GM12801 (cell line): ENCODE measurements around the gene NDUFS8.

ENCODE experiments used
- TF ChIP-seq, protein P1 (sequence below): IDR thresholded peaks from one replicate; pipeline ENCODE4 v1.5.1; 2011; ENCODE audit warnings: control low read depth; ENCODE audit not compliant: insufficient read length; ENCODE audit errors: extremely low read depth

Gene NDUFS8

GRCh38 chr11:68066742-68067141 lies 36.3 kb downstream of the NDUFS8 start:
- TF ChIP-seq, protein P1, sequence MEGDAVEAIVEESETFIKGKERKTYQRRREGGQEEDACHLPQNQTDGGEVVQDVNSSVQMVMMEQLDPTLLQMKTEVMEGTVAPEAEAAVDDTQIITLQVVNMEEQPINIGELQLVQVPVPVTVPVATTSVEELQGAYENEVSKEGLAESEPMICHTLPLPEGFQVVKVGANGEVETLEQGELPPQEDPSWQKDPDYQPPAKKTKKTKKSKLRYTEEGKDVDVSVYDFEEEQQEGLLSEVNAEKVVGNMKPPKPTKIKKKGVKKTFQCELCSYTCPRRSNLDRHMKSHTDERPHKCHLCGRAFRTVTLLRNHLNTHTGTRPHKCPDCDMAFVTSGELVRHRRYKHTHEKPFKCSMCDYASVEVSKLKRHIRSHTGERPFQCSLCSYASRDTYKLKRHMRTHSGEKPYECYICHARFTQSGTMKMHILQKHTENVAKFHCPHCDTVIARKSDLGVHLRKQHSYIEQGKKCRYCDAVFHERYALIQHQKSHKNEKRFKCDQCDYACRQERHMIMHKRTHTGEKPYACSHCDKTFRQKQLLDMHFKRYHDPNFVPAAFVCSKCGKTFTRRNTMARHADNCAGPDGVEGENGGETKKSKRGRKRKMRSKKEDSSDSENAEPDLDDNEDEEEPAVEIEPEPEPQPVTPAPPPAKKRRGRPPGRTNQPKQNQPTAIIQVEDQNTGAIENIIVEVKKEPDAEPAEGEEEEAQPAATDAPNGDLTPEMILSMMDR = no peak

- TF ChIP-seq, protein P1 = no peak
Observed at GRCh38 chr11:68067991-68068390, 37.5 kb downstream of the NDUFS8 start.

DNA sequence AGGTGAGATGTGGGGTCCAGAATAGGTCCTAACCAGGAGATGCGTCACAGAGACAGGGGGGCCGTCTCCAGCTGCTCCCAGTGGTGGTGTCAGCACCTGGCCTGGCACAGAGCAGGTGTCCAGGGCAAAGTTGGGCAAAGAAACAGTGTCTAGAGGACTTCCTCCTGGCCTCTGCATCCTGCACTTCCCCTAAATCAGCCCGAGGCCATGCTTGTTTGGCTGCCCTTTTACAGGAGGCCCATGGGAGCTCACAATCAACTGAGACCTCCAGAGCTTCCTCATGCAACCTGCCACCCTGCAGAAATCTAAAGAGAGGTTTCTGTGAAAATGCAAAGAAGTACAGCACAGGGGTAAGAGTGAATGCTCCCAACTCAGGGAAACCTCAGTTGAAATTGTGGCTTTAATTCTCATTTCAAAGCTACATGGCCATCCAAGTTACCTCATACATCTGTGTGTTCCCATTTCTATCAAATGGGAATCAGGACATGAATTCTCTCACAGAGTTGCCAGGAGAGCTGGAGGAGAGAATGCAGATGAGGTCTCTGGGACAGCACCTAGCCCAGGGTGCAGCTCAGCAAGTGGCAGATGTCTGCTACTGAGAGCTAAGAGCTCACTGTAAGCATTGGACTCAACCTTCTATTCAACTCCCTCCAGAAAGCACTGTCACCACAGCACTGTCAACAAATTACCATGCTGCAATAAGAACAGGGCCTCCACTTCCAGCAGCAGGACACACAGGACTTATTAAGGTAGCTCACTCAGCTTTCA lies 41.0 kb downstream of the NDUFS8 start:
- TF ChIP-seq, protein P1 = no peak

DNA sequence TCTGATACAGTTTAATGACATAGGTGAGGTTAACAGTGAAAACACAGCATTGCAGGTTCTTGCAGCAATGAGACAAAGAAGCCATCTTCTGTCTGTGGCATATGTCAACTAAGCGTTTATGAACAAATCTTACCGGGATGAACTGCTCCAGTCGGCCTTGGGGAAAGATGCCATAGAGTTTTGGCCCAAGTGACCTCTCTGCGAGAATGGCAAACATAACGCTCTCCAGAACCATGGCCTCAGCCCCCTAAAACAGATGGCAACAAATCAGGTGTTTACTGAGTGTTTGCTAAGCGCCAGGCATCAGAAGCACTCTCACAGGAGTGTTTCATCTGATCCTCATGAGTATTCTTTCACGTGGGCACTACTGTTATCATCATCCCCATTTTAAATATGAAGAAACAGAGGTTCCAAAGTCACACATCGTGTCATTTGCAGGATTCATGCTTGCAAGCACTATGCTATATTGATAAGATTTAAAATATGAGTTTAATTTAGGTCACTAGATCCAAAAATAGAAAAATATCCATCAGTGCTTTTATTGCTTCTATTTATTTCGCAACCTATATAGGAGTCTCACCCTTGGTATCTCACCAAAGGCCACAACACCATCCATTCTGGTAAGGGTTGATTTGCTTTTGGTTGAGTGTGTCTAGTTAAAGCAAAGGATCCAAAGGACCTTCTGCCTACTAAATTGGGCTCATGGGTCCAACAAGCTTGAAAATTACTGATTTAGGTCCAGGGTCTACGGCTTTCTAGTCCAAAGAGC lies 44.3 kb downstream of the NDUFS8 start:
- TF ChIP-seq, protein P1 = no peak

GRCh38 chr11:68076371-68077042 lies 46.0 kb downstream of the NDUFS8 start:
- TF ChIP-seq, protein P1 = no peak

- TF ChIP-seq, protein P1 = no peak
Observed at GRCh38 chr11:68077617-68078582, 47.4 kb downstream of the NDUFS8 start.
